ENCODE measurements around the gene ZCRB1. TPM values are rescaled to one million over a fixed set of nuclear protein-coding genes. Genes with fewer than 3 reads are reported as not detected.
A peak's percentile ranks its signal among the peaks of the same experiment; 100 is the strongest.
"Not testable (repeated sequence)": the region's sequence is repeated elsewhere in the genome, so short reads cannot be mapped to it uniquely, and the experiment has no call there.

ZCRB1 gene
- total RNA-seq, 1 experiment from 2014 or later: 62.2 TPM

DNA sequence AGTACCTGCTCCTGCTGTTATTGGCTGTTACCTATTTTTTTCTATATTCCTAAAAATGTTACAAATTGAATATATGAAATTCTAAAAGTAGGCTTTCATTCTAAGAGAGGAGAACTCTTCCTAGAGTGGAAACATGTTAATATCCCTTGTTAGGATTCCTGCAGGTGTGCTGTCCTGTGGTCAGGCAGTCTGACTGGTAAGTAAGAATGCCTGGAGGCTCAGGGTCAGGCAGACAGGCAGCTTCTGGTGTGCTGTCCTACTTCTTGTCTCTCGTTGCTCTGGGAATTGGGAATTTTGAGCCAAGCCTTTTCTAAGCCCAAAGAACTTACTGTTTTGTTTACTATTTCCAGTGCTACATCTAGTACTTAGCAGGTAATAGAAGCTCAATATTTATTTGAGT is 10.4 kb upstream of the ZCRB1 start:
- Mint-ChIP-seq H3K9me3 (ENCODE audit: unreplicated experiment) (no peaks in the 10 kb centered on the region), H3K36me3 (ENCODE audit: insufficient read depth, unreplicated experiment) (peaks cover 30% of the 10 kb centered on the region), H3K4me3 (ENCODE audit: unreplicated experiment) (no peak overlapping the region), H3K27ac (ENCODE audit: low read depth, unreplicated experiment) (no peak overlapping the region), H3K4me1 (ENCODE audit: insufficient read depth, unreplicated experiment) (peaks cover 31% of the 10 kb centered on the region), H3K27me3 (ENCODE audit: insufficient read depth, unreplicated experiment) (no peaks in the 10 kb centered on the region)
- intact Hi-C loops (cut with micrococcal nuclease): no loop called here
- TF ChIP-seq CTCF (IDR thresholded peaks at IDR 0.05; ENCODE audit: unreplicated experiment): no peak
- no TSS peak for BruUV-seq (replicated peaks)
- CTCF ChIA-PET: interaction anchor here (0.7 to 1.5 kb wide), 4 partner anchors 36 to 223 kb away, joined by 3 to 4 read pairs (median 4); no protein-coding TSS in a partner anchor
- DNase-seq (ENCODE audit: unreplicated experiment): no peak
- POLR2A ChIA-PET: interaction anchor here (1.2 kb wide), 1 partner anchor 12 kb away, joined by 3 read pairs; no protein-coding TSS in a partner anchor

- peak overlapping the region; percentile 16 for H3K27ac Mint-ChIP-seq (ENCODE audit: low read depth, unreplicated experiment)
- H3K4me1 Mint-ChIP-seq (ENCODE audit: insufficient read depth, unreplicated experiment): peaks cover 38% of the 10 kb centered on the region
- TF ChIP-seq CTCF (IDR thresholded peaks at IDR 0.05; ENCODE audit: unreplicated experiment): peak; percentile 55
- DNase-seq (ENCODE audit: unreplicated experiment): peak; percentile 53
- H3K4me3 Mint-ChIP-seq (ENCODE audit: unreplicated experiment): no peak overlapping the region
- intact Hi-C loops (cut with micrococcal nuclease): loop anchor here (1.0 to 5.0 kb wide), 3 partner anchors 95 to 295 kb away; no protein-coding TSS in a partner anchor
- H3K36me3 Mint-ChIP-seq (ENCODE audit: insufficient read depth, unreplicated experiment): peaks cover 14% of the 10 kb centered on the region
- POLR2A ChIA-PET: interaction anchor here (0.7 to 1.6 kb wide), 4 partner anchors 8 to 349 kb away, joined by 3 to 4 read pairs (median 3); no protein-coding TSS in a partner anchor
- BruUV-seq (replicated peaks): no TSS peak
- CTCF ChIA-PET: interaction anchor here (0.6 to 5.4 kb wide), 29 partner anchors 9 to 1359 kb away, joined by 3 to 33 read pairs (median 5); no protein-coding TSS in a partner anchor
- no peaks in the 10 kb centered on the region for H3K27me3 Mint-ChIP-seq (ENCODE audit: insufficient read depth, unreplicated experiment)
- no peaks in the 10 kb centered on the region for H3K9me3 Mint-ChIP-seq (ENCODE audit: unreplicated experiment)
Measured at GRCh38 chr12:42332301-42333285, 6.7 kb upstream of the ZCRB1 start.

DNA sequence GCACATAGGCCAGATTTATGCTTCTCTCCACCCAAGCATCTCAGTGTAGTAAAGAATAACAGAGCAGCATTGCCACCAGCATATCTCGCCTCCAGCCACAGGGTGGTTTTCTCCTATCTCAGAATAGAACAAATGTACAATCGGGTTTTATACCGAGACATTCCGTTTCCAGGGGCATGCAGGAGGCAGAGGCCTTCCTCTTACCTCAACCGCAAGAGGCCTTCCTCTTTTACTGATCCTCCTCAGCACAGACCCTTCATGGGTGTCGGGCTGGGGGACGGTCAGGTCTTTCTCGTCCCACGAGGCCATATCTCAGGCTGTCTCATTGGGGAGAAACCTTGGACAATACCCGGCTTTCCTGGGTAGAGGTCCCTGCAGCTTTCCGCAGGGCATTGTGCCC is 4.2 kb upstream of the ZCRB1 start:
- intact Hi-C loops (cut with micrococcal nuclease): loop anchor here (5.0 kb wide), 1 partner anchor 293 kb away; no protein-coding TSS in a partner anchor
- BruUV-seq (replicated peaks); DNase-seq (ENCODE audit: unreplicated experiment); H3K9me3 Mint-ChIP-seq (ENCODE audit: unreplicated experiment); POLR2A ChIA-PET; H3K27me3 Mint-ChIP-seq (ENCODE audit: insufficient read depth, unreplicated experiment); H3K4me3 Mint-ChIP-seq (ENCODE audit: unreplicated experiment); H3K27ac Mint-ChIP-seq (ENCODE audit: low read depth, unreplicated experiment): not testable (repeated sequence)
- peaks cover 45% of the 10 kb centered on the region for H3K4me1 Mint-ChIP-seq (ENCODE audit: insufficient read depth, unreplicated experiment)
- peaks cover 18% of the 10 kb centered on the region for H3K36me3 Mint-ChIP-seq (ENCODE audit: insufficient read depth, unreplicated experiment)
- CTCF ChIA-PET: interaction anchor here (0.6 to 5.4 kb wide), 3 partner anchors 202 to 1053 kb away, joined by 3 to 33 read pairs (median 3); no protein-coding TSS in a partner anchor

GRCh38 chr12:42327227-42327590 is 1.3 kb upstream of the ZCRB1 start:
- TF ChIP-seq CTCF (IDR thresholded peaks at IDR 0.05; ENCODE audit: unreplicated experiment): no peak
- DNase-seq (ENCODE audit: unreplicated experiment): no peak
- Mint-ChIP-seq H3K9me3 (ENCODE audit: unreplicated experiment) (no peaks in the 10 kb centered on the region), H3K4me3 (ENCODE audit: unreplicated experiment) (peak overlapping the region; percentile 100), H3K36me3 (ENCODE audit: insufficient read depth, unreplicated experiment) (peaks cover 12% of the 10 kb centered on the region), H3K27me3 (ENCODE audit: insufficient read depth, unreplicated experiment) (no peaks in the 10 kb centered on the region), H3K27ac (ENCODE audit: low read depth, unreplicated experiment) (peak overlapping the region; percentile 99), H3K4me1 (ENCODE audit: insufficient read depth, unreplicated experiment) (peaks cover 37% of the 10 kb centered on the region)
- no TSS peak for BruUV-seq (replicated peaks)
- POLR2A ChIA-PET: interaction anchor here (0.6 to 3.5 kb wide), 14 partner anchors 12 to 1051 kb away, joined by 3 to 15 read pairs (median 4); partner anchors contain the start of gene GXYLT1
- CTCF ChIA-PET: interaction anchor here (0.6 to 1.7 kb wide), 13 partner anchors 10 to 958 kb away, joined by 3 to 10 read pairs (median 3); no protein-coding TSS in a partner anchor
- intact Hi-C loops (cut with micrococcal nuclease): no loop called here
